NCI-H1694 (cell line): ENCODE results near the gene TMEM181.
"Not testable (repeated sequence)": the region's sequence is repeated elsewhere in the genome, so short reads cannot be mapped to it uniquely, and the experiment has no call there.

Source experiments
- DNase-seq: peaks from one replicate; lab custom pipeline; 2025; lab: John Stamatoyannopoulos, UW

TMEM181 gene

GRCh38 chr6:158596861-158597260 is 37.0 kb downstream of the TMEM181 start:
- peak; percentile 92 for DNase-seq

GRCh38 chr6:158597565-158597964 is 37.7 kb downstream of the TMEM181 start:
- DNase-seq = no peak

DNA sequence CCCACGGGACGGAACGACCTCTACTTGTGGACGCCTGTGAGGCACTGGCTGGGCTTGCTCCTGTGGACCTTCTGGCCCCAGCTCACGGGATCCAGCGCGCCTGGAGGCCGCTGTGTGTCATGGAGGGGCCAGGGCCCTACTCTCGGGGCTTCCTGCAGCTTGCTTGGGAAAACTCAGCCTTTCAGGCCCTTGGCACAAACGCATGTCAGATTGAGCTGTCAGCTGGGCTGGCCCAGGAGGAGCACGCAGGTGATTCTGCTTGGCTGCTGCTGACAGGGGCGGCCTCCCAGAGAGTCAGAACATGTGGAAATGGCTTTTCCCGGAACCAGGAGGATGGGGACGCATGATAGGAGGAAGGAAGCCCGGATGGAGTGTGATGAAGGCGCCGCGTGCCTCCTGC is 39.7 kb downstream of the TMEM181 start:
- DNase-seq = peak; percentile 63

- no peak for DNase-seq
These were observed 43.6 kb downstream of the TMEM181 start for GRCh38 chr6:158603261-158604047.

GRCh38 chr6:158604048-158604406 is 44.1 kb downstream of the TMEM181 start:
- DNase-seq = no peak

DNA sequence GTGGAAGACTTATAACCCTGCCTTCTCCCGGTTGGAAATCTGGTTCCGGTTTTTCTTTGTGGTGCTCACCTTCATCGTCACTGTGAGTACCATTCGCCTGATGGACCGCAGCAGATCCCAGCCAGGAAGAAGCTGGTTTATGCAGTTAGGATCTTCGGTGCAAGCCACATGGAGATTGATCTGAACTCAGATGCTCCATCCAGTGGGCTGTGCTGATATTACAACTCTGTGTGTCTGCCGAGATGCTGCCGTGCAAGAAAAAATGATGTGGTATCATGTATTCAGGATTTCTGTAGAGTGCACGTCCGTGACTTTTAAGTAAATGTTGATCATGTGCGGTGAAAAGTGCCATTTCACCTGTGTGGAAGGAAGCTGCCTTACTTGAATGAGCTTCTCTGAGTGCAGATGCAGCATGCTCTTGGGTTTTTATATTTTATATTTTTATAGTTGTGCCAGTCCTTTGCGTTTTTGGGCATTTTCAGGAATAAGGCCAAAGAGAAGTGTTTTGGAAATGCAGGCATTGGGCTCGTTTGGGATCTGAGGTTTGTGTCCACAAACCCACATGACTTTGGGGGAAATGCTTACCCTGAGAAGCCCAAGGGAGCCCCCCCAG is 45.5 kb downstream of the TMEM181 start:
- peak; percentile 72 for DNase-seq

DNA sequence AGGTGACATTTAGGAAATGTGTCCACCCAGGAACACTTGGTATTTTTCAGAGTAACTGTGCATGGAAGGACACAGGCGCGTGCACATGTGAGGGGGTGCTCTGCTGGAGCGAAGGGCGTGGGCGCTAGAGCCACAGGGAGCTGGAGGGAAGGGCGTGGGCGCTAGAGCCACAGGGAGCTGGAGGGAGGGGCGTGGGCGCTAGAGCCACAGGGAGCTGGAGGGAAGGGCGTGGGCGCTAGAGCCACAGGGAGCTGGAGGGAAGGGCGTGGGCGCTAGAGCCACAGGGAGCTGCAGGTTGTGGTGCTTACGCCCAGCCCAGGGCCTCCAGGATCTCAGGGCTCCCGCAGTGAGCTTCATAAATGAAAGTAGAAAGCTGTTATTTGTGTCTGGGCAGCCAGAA is 46.1 kb downstream of the TMEM181 start:
- DNase-seq = not testable (repeated sequence)

- no peak for DNase-seq
These were observed 47.0 kb downstream of the TMEM181 start for GRCh38 chr6:158606935-158607334.

DNA sequence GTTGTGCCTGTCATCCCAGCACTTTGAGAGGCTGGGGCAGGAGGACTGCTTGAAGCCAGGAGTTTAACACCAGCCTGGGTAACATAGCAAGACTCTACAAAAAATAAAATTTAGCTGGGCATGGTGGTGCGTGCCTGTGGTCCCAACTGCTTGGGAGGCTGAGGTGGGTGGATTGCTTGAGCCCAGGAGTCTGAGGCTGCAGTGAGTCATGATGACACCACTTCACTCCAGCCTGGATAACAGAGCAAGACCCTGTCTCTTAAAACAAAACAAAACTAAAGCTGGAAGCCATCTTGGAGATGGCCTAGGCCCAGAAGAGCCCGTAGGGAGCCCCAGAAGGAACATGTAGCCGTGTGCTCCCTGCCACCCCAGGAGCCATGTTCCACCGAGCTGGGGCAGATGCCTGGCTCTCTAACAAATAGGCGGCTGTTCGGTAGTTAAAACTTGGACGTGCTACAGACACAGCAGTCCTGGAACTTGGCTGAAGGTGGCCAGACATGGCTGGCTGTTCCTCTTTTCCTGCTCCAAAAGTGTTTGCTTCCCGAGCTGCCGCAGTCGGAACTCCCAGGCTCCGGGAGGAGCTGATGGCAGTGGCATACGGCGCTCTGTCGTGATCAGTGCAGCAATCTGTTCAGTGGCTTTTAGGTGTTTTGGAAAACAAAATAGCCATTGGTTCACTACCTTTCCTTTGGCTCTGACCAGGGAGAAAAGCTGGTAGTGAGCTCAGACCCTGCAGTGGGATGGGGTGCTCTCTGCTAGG is 47.7 kb downstream of the TMEM181 start:
- no peak for DNase-seq

- no peak for DNase-seq
These were observed 48.3 kb downstream of the TMEM181 start for GRCh38 chr6:158608221-158608620.

DNA sequence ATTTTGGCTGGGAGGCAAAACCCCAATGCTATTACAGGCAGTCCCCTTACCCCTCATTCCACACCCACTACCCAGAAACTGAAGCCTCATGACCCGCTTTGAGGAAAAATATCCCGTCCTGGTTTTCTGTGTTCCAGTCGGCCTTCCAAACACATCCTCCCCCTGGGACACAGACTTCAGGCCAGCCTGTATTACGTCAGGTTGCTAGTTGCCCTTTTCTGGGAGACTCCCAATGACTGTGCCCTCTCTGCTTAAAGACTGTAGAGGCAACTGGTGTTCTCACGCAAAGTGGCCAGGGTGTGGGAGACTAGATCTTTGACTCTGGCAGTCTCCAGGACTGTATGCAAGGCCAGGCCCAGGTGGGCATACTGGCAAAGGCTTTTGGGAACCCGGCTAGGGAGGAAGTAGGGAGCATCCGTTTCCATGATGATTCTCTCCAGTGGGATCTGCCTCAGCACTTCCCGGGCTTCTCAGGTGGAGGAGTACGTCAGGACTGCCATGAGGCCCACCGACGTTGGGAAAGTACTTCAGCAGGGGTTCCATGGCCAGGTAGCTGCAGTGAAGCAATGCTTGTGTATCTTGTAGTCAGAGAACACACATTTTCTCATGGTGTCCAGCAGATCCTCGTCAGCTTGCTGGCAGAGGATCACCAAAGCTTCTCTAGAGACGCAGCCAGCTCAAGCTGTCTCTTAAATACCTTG is 49.7 kb downstream of the TMEM181 start:
- DNase-seq = no peak

DNA sequence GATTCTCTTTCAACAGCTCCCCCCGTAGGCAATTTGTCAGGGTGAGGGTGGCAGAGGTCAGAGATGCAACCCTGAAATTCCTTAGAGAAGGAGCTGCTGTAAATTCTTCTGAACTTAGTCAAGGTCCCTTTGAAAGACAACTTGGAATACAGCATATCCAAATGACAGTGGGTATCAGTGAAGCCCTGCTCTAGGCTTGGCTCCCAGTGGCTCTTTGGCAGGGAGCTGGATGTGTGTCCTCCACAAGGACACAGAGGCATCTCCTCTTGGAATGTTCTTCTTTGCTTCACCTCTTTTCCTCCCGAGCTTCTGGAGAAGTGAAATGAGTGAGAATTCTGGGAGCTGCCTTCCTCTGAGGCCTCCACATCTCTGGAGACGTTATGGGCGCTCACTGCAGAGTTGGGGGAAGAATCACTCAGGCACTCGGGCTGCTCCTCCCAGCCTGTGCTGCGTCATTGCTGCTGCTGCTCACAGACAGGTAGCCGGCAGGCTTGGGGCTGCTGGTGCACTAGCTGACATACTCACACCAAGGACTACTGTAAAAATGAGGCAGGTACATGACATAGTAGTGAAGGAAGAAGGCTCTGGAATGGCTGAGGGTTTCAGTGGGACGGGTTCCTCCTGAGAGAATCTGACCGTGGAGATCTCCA is 50.6 kb downstream of the TMEM181 start:
- DNase-seq = no peak

GRCh38 chr6:158611039-158611438 is 51.1 kb downstream of the TMEM181 start:
- DNase-seq = no peak

GRCh38 chr6:158611541-158612370 is 51.9 kb downstream of the TMEM181 start:
- DNase-seq = no peak

GRCh38 chr6:158614606-158615005 is 54.7 kb downstream of the TMEM181 start:
- not testable (repeated sequence) for DNase-seq

GRCh38 chr6:158618289-158618688 is 58.4 kb downstream of the TMEM181 start:
- DNase-seq = not testable (repeated sequence)

GRCh38 chr6:158619922-158620801 is 60.3 kb downstream of the TMEM181 start:
- DNase-seq = no peak

GRCh38 chr6:158620963-158621693 is 61.2 kb downstream of the TMEM181 start:
- DNase-seq = no peak
